HL-60 (cell line): Measurements from ENCODE around the gene HPCAL1.

Source experiments
- DNase-seq, 2 experiments: peaks; one replicate each; pipeline ENCODE4 v3.0.0-alpha.2; 2010 to 2020; ENCODE audit warnings: low read depth in 1 of 2, low spot score in 1 of 2
- H3K27ac ChIP-seq: fragments of 250-450 bp; sonication (Bioruptor Pico); replicated peaks from 2 replicates; pipeline ENCODE4 v1.5.1; 2020; ENCODE audit warnings: mild to moderate bottlenecking, moderate library complexity
- H3K27me3 ChIP-seq: fragments of 250-450 bp; sonication (Bioruptor Pico); 2 replicates; pipeline ENCODE4 v1.5.1; 2021; ENCODE audit warnings: mild to moderate bottlenecking, moderate library complexity; ENCODE audit not compliant: insufficient read depth, poor library complexity, severe bottlenecking
- H3K4me3 ChIP-seq: replicated peaks from 2 replicates; pipeline ENCODE4 v1.5.1; 2011; ENCODE audit warnings: mild to moderate bottlenecking, control low read depth, low read length; ENCODE audit not compliant: insufficient read depth
- GABPA ChIP-seq: IDR thresholded peaks from 2 replicates; pipeline ENCODE4 v1.6.1; 2012; ENCODE audit warnings: low read depth
- POLR2AphosphoS5 ChIP-seq: IDR thresholded peaks from 2 replicates; pipeline ENCODE4 v1.6.1; 2012; ENCODE audit warnings: low read depth
- REST ChIP-seq: IDR thresholded peaks from 2 replicates; pipeline ENCODE4 v1.6.1; 2012; ENCODE audit warnings: low read depth; ENCODE audit not compliant: insufficient replicate concordance
- SPI1 ChIP-seq: IDR thresholded peaks from 2 replicates; pipeline ENCODE4 v1.6.1; 2012; ENCODE audit warnings: low read depth, mild to moderate bottlenecking, borderline replicate concordance
- TF ChIP-seq, protein P1 (sequence below): IDR thresholded peaks from one replicate; pipeline ENCODE4 v1.5.1; 2011; ENCODE audit warnings: low read length, control low read depth, inconsistent platforms; ENCODE audit not compliant: insufficient read depth

HPCAL1 gene

DNA sequence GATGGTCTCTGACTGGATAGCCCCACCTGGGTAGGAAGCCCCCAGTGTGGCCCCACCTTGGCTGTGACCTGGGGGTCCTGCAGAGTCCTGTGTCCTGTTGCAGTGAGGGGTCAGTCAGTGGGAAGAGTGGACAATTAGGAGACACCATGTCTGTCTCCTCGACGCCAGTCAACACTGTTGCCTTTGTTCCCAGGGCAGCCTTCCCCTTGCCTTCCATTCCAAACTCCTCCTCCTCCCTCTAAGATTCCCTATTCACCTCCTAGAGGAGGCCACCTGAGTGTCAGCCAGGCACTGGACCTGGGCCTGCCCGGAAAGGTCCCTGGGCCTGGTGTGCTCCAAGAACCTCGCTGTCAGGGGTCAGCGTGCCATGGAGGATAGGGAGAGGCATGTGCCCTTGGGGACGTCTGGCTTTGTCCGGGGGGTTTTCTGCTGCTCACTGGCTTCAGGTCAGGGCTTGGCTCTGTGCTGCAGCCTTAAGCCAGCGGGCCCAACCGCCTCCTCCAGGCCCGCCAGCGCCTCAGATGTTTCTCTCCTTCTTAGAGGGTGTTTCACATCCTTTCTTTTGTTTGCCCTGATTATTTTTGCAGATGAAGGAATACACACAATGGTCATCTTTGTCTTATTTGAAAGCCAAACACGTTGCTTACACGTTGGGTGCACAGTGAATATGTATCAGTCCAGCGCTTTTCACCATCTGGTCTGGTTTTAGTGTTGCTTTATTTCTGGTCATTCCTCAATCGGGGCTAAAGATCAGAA is 68.9 kb downstream of the HPCAL1 start:
- TF ChIP-seq, protein P1, sequence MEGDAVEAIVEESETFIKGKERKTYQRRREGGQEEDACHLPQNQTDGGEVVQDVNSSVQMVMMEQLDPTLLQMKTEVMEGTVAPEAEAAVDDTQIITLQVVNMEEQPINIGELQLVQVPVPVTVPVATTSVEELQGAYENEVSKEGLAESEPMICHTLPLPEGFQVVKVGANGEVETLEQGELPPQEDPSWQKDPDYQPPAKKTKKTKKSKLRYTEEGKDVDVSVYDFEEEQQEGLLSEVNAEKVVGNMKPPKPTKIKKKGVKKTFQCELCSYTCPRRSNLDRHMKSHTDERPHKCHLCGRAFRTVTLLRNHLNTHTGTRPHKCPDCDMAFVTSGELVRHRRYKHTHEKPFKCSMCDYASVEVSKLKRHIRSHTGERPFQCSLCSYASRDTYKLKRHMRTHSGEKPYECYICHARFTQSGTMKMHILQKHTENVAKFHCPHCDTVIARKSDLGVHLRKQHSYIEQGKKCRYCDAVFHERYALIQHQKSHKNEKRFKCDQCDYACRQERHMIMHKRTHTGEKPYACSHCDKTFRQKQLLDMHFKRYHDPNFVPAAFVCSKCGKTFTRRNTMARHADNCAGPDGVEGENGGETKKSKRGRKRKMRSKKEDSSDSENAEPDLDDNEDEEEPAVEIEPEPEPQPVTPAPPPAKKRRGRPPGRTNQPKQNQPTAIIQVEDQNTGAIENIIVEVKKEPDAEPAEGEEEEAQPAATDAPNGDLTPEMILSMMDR = no peak
- no peak for TF ChIP-seq GABPA
- TF ChIP-seq SPI1 = no peak
- no peak for TF ChIP-seq REST
- TF ChIP-seq POLR2AphosphoS5 = no peak

GRCh38 chr2:10372203-10372861 is 69.6 kb downstream of the HPCAL1 start:
- TF ChIP-seq, protein P1 = no peak
- no peak for TF ChIP-seq REST
- TF ChIP-seq SPI1 = no peak
- TF ChIP-seq GABPA = no peak
- no peak for TF ChIP-seq POLR2AphosphoS5
- no peak for DNase-seq
- Histone ChIP-seq H3K4me3 (no peak overlapping the region), H3K27ac (no peak overlapping the region), H3K27me3 (no peaks in the 10 kb centered on the region)

More for the DNA sequence above, 68.9 kb downstream of the HPCAL1 start:
- no peaks in the 10 kb centered on the region for H3K27me3 ChIP-seq
- no peak overlapping the region for H3K27ac ChIP-seq
- DNase-seq = no peak
- no peak overlapping the region for H3K4me3 ChIP-seq

- Histone ChIP-seq H3K4me3 (no peak overlapping the region), H3K27ac (no peak overlapping the region), H3K27me3 (no peaks in the 10 kb centered on the region)
- no peak for TF ChIP-seq POLR2AphosphoS5
- TF ChIP-seq GABPA = no peak
- TF ChIP-seq SPI1 = no peak
- TF ChIP-seq REST = no peak
- TF ChIP-seq, protein P1 = no peak
- no peak for DNase-seq
These were observed 70.1 kb downstream of the HPCAL1 start for GRCh38 chr2:10372862-10373240.
